22Rv1 (cell line): Measurements from ENCODE around the gene LOXL3.

ENCODE experiments used
- CTCF ChIP-seq: fragments of 450-650 bp; IDR thresholded peaks from 2 replicates; pipeline ENCODE4 v1.5.1; 2017; ENCODE audit warnings: mild to moderate bottlenecking
- ZFX ChIP-seq: fragments of 450-650 bp; IDR thresholded peaks from 2 replicates; pipeline ENCODE4 v1.6.1; 2017; ENCODE audit warnings: antibody characterized with exemption, borderline replicate concordance

GRCh38 chr2:74582184-74582583 is 28.4 kb upstream of the LOXL3 start:
- TF ChIP-seq CTCF (no peak), ZFX (no peak)
